Mesothelial cell of epicardium (in vitro differentiated cells): ENCODE data around the gene MIPOL1. TPM values are rescaled to one million over a fixed set of nuclear protein-coding genes. Genes with fewer than 3 reads are reported as not detected.

ENCODE experiments used
- DNase-seq, 2 experiments: peaks; one replicate each; pipeline ENCODE4 v3.0.0; 2021; ENCODE audit warnings: low spot score in 2 of 2; ENCODE audit not compliant: unreplicated experiment in 2 of 2
- H3K27ac Mint-ChIP-seq: 2 replicates; pipeline ENCODE4 v1.8.0; 2021; ENCODE audit warnings: mixed read lengths
- H3K27me3 Mint-ChIP-seq: 2 replicates; pipeline ENCODE4 v1.8.0; 2021; ENCODE audit warnings: low read depth, mixed read lengths
- H3K36me3 Mint-ChIP-seq: 2 replicates; pipeline ENCODE4 v1.8.0; 2021; ENCODE audit warnings: mixed read lengths
- H3K4me1 Mint-ChIP-seq: 2 replicates; pipeline ENCODE4 v1.8.0; 2021; ENCODE audit warnings: mixed read lengths
- H3K4me3 Mint-ChIP-seq: 2 replicates; pipeline ENCODE4 v1.8.0; 2021; ENCODE audit warnings: mild to moderate bottlenecking, moderate library complexity, mixed read lengths
- H3K9me3 Mint-ChIP-seq: 2 replicates; pipeline ENCODE4 v1.8.0; 2021; ENCODE audit warnings: mixed read lengths
- CTCF ChIP-seq: fragments of 200-600 bp; sonication (generic); IDR thresholded peaks from one replicate; pipeline ENCODE4 v1.5.0; 2021; ENCODE audit warnings: antibody characterized with exemption; ENCODE audit not compliant: unreplicated experiment
- total RNA-seq: library from RNA; stranded (reverse); gene quantifications from 3 replicates; pipeline ENCODE4 v1.2.1, GENCODE V29; 2021

Gene MIPOL1
- total RNA-seq, 1 donor from 2014 or later: 28.4 TPM

- Mint-ChIP-seq H3K27me3 (peaks cover 89% of the 10 kb centered on the region), H3K27ac (peak within 1 kb of the TSS; percentile 91), H3K4me3 (peak within 1 kb of the TSS; percentile 77), H3K9me3 (no peaks in the 10 kb centered on the region), H3K4me1 (peaks cover 46% of the 10 kb centered on the region), H3K36me3 (peaks cover 9% of the 10 kb centered on the region)
- no peak for DNase-seq
- TF ChIP-seq CTCF: no peak
Measured at GRCh38 chr14:37594971-37595808, 397.5 kb downstream of the MIPOL1 start, which contains the start of the genes FOXA1 and TTC6. FOXA1 (minus strand) TSS chr14:37595249; CDS start chr14:37594972, 277 bp downstream. TTC6 (plus strand) TSS chr14:37595629; CDS start chr14:37622065, 26,436 bp downstream.

DNA sequence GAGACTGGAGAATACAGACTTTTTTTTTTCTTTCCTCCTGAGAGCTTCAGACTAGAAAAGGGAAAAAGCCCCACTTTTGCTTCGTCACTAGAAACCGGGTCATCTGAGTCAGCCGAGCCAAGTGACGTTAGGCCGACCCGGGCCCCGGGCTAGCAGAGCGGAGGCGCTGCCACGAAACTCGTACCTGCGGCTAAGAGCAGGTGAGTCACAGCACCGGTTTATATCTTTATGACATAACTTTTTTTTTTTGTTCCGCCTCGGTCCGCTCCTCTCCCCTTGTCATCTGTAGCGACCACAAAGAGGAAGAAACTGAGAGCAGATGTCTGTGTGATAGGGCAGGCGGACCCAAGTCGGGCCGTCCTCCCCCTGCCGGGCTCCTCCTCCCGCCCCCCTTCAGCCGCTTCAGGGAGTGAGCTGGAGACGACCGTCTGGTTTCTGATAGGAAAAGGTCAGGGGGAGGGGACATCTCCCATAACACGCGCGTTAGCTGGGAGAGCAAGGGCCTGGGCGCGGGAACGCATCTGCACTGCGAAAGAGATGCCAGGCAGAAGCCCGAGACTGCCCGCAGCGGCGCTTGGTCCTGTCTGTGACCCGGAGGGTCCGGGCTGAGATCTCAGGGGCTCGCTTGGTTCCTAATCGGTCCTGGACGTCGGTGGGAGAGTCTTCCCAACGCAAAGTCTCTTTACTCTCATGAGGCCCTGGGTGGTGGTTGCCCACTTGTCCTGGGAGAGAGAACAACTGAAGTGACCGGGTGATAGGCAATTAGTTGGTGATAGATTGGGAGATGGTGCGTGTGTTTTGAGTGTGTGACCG lies 398.3 kb downstream of the MIPOL1 start:
- Mint-ChIP-seq H3K4me3 (peak overlapping the region; percentile 74), H3K27ac (peak overlapping the region; percentile 91), H3K4me1 (peaks cover 45% of the 10 kb centered on the region), H3K36me3 (peaks cover 4% of the 10 kb centered on the region), H3K9me3 (no peaks in the 10 kb centered on the region), H3K27me3 (peaks cover 89% of the 10 kb centered on the region)
- no peak for TF ChIP-seq CTCF
- DNase-seq: peak in 1 of 2 experiments; percentile 54

DNA sequence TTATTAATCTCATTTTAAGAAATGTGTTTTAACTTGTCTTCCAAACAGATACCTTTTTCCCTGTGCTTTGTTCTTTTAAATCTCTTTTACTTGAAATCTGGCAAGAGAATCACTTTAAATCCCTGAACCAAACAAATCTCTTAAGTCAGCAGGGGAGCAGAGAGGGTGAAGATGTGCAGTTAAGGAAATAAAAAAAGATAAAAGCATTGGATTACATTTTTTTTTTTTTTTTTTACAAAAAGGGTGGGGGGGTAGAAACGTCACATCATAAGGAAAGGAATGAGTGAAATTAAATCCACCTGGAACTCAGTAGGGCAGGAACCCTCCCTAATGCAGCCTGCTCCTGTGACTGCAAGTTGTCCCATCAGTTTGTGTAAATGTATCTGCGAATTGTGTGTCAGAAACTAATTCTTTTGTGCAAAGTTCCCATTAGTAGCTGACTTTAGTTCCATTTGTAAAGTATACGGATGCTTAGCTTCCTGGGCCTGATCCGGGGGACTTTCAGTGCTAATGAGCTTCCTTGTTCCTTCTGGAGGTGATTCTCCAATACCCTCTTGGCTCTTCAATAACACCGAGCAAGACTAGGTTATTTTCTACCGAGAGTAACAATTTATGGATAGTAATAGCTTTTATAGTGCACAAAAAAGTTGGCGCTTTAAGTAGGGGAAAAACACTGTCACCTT lies 399.2 kb downstream of the MIPOL1 start:
- Mint-ChIP-seq H3K4me1 (peaks cover 40% of the 10 kb centered on the region), H3K36me3 (no peaks in the 10 kb centered on the region), H3K27me3 (peaks cover 91% of the 10 kb centered on the region), H3K9me3 (no peaks in the 10 kb centered on the region), H3K4me3 (peak overlapping the region; percentile 74), H3K27ac (peak overlapping the region; percentile 91)
- TF ChIP-seq CTCF: no peak
- no peak for DNase-seq

GRCh38 chr14:37597538-37597913 lies 399.8 kb downstream of the MIPOL1 start:
- Mint-ChIP-seq H3K27me3 (peaks cover 91% of the 10 kb centered on the region), H3K4me1 (peaks cover 36% of the 10 kb centered on the region), H3K27ac (no peak overlapping the region), H3K4me3 (peak overlapping the region; percentile 49), H3K9me3 (no peaks in the 10 kb centered on the region), H3K36me3 (no peaks in the 10 kb centered on the region)
- DNase-seq: no peak
- TF ChIP-seq CTCF: peak; percentile 42
